Stimulated activated CD4-positive, alpha-beta T cell treated with anti-CD3 and anti-CD28 coated beads, Interleukin-1b, Interleukin-23, amount 100 ng/mL, for 24 hours (primary cell): ENCODE data around the gene MPST.
A peak's percentile ranks its signal among the peaks of the same experiment; 100 is the strongest.

ENCODE experiments used
- DNase-seq, 4 experiments: peaks; one replicate each; pipeline ENCODE4 v3.0.0-alpha.2; 2020; ENCODE audit warnings: low read depth in 4 of 4, low spot score in 1 of 4

MPST gene

DNA sequence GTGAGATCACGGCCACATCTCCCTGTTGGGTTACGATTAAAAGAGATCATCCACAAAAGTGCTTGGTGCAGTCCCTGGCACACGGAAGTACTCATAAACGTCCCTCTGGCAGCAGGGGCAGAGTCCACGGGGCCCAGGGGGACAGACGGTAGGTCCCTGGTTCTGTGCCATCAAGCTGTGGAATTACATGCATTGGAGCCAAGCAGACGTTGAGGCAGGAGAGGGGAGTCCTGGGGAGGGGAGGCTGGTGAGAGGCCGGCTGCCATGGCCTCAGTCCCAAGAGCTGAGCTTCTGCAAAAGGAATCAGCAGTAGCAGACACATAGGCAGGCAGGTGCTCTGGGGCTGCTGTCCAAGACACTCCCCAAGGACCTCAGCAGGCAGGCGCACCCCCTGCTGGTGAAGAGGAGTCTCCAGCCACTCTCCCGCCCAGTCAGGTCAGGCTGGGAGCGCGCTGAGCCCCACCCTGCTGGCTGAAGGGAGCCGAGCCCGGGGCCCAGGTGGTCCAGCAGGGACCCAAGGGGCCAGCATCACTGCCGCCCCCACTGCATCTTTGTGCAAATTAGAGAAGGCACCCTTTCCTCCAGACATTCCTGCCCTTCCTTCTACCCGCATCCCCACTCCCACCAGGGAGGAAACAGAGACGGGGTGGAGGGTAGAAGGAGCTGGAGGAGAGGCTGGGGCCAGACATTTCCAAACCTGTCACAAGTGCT, 24.4 kb downstream of the MPST start:
- DNase-seq, result no peak

DNA sequence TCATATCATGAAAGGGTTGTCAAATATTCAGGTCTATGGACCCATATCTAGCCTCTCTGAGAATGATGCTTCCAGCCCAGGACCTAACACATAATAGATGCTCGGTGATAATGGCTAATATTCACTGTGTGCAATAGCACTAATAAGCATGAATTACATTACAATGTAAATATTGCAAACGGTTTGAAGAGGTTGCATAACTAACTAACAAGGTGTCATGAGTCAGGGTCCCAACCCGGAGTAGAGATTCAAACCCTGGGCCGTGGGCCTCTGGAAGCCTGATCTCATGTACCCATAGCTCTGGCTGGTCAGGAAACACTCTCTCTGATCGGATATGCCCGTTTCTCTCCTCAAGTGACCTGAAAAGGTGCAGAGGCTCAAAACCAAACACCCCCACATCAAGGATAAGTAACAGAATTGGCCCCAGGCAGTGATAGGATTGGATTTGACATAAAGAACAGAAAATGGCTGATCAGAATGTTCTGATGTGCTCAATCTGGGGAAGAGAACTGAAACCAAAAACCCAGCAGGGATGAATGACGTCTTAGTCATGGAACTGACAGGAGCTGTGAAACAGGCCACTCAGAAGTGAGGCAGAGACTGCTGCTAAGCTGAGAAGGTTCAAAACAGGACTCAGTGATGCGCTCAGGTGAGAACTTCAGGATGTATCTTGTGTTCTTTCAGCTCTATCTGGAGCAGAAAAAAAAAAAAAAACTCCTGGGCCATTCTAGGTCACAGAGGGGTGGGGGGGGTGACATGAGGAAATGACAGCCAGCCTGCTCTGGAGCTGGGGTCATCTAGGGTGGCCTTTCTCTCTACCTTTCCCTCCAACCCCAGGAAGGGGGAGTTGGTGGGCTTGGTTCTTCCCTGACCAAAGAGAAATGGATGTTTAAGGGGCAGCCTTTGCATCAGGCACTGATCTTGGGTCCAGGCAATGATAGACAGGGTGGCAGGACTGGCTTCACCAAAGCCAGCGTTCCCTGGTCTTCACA, 25.4 kb downstream of the MPST start:
- no peak for DNase-seq

DNA sequence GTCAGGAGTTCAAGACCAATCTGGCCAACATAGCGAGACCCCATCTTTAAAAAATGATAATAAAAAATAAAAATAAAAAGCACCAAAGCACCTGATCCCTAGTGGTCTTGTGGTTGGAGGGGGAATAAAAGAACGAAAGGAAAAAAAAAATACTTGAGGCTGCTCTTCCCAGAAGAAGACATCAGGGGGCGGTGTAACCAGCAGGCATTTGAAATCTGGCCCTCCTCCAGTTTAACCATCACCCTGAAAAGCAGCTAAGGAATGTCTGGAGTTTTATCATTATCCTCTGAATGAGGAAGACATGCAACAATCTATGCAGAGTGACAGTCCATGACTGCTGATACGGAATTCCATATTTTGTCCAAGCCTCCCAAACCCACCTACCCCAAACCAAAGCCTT, 26.4 kb downstream of the MPST start:
- DNase-seq, result no peak

DNA sequence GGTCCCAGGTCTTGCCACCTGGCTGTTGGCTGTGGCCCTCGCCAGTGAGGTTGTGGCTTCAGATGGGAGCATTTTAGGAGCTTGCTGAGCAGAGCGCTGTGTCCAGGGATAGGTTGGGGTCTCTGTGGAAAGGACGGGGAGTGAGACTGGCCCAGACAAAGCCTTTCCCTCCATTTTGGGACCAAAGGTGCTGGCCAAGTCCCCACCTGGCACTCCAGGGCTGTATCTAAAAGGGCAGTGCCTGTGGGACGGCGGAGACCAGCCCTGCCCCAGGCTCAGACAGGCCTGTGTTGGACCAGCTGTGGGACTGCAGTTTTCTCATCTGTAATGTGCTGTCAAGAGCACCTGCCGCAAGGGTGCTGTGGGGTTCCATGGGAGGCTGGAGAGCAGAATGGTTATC, 27.0 kb downstream of the MPST start:
- no peak for DNase-seq

DNA sequence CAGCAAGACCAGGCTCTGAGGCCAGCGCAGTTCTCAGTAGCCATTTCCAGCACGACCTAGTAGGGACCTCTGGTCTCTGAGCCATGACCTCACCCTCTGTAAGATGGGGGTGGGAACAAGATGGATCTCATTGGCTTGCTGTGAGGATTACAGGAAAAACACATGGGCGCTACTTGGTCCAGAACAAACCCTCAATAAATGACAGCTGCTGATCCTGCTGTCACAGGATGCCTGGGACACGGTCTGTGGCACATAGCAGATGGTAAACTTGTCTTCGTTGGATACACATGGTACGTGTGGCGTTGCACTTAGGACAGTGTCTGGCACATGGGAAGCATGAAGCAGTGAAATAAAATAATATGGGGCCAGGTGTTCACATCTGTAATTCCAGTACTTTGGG, 27.5 kb downstream of the MPST start:
- DNase-seq, result no peak

DNA sequence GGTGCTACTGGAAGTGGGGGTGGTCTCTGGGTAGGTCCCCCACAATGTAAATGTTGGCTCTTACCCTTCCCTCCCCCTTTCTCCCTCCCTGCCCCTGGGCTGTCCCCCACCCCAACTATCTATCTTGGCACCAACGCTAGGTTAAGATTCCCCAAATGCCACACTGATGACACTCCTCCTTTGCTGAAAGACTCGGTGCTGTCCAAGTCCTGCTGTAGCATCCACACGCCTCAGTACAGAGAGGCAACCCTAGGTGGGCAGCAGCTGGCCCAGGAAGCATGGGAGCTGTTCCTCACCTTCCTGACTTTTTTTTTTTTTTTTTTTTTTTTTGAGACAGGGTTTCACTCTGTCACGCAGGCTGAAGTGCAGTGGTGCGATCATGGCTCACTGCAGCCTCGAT, 28.6 kb downstream of the MPST start:
- no peak for DNase-seq

DNA sequence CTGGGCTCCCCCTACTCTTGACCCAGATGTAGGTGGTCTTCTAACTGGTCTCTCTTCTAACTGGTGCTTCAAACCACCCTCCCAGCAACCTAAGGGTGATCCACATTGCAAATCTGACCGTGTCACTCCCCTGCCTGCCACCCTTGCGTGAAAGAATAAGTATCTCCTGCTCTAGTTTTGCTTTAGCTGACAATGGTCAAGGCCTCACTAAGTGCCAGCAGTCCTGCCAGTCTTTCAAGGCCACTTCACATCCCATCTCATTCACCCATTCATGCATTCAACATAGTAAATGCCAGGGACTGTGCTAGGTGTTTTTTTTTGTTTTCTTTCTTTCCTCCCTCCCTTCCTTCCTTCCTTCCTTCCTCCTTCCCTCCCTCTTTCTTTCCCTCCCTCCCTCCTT, 29.7 kb downstream of the MPST start:
- DNase-seq, result no peak

DNA sequence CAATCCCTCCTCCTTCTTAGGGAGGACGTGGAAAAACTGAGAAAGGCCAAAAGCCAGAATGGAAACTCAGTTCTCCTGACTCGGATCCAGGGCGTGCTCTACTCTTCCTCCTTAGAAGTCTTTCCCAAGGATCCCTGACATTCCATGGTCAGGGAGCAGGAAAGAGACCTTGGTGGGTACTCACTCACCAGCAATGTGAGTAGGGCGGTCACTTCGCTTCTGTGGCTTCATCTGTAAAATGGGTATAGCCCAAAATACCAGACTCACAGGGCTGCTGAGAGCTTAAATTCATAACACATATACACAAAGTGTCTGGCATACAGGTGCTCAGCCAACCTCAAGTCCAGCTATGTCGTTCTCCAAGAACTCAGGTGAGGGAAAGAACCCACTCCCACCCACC, 31.4 kb downstream of the MPST start:
- no peak for DNase-seq

DNA sequence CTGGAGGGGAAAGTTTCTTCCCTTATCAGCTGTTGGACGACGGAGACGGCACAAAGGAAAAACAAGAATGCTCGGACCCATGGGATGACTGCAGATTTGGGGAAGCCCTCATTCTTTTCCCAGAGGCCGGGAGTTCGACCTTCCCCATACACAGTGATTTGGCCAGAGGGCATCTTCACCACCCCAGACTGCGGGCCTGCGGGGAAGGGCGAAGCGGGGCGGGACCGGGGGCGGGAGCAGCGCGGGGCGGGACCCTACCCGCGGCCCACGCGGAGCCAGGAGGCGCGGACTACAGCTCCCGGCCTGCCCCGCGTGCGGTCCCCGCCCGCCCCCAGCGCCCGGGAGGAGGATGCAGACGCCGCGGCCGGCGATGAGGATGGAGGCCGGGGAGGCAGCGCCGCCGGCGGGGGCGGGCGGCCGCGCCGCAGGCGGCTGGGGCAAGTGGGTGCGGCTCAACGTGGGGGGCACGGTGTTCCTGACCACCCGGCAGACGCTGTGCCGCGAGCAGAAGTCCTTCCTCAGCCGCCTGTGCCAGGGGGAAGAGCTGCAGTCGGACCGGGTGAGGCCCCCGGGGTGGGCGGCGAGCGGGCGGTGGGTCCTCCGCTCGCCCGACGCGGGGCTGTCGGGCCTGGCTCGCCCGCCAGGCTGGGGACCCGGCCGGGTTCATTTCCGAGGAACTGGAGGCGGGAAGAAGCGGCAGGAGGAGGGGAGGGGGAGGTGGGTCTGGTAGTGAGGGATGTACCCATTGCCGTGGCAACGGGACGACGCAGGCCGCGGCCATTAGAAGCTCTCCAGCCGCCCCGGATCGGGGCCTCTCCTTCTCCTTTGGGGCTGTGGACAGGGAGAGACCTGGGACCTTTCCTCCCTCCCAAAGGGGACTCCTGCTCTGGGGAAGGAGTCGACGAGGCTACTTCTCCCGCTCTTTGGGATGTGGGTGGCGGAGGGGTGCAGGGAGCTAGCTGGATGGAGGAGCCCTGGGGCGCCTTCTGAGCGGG, 32.1 kb downstream of the MPST start, which contains the start of gene KCTD17:
KCTD17 (plus strand) TSS at position 352 of the 995 bp plus-strand sequence; CDS start at position 371, 19 bp downstream.
- DNase-seq, result peak; percentile 53 to 80 (median 65)

DNA sequence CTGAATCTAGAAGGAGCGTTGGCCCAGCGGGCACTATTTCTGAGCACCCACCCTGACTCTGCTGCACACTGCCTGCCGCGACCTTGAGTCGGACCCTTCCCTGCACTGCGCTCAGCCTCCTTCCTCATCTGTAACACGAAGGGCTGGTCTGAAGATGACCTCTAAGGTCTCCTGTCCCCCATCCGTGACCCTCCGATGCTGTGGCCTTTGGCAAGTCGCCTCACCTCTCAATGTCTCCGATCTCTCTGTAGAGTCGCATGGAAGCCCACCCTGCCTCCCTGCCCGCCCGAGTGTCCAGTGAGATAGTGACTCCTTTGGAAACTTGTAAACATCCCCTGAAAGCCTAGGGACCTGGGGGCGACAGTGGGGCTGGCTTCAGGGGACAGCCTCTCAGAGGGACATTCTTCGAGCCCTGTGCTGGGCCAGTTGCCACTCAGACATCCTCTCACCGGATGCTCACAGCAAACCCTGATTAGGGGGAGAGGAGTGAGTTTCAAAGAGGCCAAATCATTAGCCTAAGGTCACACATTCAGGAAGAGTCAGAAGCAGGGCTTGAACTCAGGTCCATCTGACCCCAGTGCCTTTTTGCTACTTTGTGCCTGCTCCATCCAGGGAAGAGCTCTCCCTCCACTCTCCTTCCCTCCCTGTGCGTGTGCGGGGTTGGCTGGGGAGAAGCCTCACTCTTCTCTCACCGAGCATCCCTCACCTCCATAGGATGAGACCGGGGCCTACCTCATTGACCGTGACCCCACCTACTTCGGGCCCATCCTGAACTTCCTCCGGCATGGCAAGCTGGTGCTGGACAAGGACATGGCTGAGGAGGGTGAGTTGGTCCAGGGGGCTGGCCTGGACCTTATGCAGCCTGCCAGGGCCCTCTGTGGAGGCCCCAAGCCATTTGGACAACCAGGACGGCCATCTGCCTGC, 33.1 kb downstream of the MPST start:
- no peak for DNase-seq

DNA sequence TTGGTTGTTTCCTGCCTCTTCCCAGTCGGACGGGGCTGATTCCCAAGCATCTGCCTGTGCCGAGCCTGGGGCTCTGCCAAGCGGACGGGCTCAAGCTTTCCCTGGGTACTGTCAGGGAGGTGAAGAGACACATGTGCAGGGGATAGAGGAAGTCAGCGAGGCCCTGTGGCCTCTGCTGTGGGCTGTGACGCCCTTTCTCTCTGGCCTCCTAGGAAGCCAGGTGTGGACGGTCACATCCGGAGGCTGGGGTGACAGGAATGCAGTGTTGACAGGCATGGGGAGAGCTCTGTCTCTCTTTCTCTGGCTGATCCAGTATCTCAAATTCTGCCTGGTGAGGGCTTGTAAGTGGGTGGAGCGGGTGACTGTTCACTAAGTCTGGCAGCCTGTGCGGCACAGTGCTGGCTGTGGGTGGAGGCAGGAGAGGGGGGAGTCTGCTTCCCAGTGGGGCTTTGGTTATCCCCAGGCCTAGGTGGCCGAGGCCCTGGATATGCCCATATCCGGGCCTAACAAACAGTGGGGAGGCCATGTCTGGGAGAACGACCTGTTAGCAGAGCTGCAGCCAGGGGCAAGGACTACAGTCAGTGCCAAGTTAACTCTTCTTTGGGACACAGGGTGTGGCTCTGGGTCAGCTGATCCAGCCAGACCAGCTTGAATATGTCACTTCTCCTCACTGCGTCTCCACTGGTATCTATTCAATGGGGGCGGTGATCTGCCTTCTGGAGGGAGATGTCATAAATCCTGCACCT, 33.9 kb downstream of the MPST start:
- no peak for DNase-seq

DNA sequence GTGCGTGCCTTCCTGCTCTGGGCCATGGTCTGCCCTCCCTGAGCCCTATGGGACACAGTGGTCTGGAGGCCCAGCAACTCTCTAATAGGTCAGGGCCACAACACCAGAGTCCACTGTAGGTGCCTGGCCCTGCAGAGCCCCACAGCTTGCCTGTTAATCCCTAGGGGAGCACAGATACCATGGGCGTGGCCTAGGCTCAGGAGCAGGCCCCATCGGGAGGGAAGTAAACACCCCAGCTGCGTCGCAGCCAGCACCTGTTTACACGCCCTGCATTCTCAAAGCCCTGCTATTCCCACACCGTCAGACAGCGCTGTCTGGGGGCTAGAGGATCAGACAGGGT, 34.5 kb downstream of the MPST start:
- DNase-seq, result no peak

DNA sequence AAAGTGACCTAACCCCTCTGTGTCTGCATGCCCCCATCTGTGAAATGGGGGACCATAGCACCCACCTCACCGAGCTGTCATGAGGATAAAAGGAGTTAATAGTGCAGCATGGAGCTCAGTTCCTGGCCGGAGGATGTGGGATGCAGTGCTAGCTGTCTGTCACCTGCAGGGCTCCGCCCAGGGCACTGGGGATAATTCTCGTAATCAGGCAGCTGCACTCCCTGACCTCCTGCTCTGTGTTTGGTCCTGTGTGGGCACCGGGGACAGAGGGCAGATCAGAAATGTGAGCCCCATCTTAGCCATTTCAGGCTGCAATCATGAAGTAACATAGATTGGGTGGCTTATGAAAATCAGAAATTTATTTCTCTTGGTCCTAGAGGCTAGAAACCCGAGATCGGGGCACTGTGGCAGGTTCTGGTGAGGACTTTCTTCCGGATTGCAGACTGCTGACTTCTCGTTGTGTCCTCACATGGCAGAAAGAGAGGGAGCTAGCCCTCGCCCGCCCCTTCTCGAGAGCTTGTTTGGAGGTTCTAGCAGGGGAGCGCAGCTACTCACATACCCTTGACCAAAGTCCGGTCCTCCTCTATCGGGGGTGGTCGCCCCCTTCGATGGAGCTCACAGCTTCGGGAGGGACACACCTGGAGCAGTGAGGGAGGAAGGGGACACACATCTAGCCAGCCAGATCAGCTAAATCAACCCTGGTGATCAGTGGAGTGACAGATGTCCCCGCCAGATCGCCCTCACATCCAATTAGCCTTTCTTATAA, 35.2 kb downstream of the MPST start:
- DNase-seq, result no peak

DNA sequence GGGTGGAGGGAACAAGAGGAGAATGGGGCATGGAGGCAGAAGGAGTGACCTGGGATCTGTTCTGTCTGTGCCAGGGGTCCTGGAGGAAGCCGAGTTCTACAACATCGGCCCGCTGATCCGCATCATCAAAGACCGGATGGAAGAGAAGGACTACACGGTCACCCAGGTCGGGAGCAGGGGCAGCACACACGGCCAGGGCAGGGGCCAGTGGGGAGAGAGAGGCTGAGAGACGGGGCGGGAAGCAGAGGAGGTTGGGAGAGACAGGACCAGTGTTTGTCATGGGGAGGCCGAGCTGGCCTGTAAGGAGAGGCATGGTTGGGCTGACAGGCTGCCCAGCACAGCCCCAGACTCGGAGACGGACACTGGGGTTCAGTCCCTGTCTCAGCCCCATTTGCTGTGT, 36.7 kb downstream of the MPST start:
- DNase-seq, result no peak

DNA sequence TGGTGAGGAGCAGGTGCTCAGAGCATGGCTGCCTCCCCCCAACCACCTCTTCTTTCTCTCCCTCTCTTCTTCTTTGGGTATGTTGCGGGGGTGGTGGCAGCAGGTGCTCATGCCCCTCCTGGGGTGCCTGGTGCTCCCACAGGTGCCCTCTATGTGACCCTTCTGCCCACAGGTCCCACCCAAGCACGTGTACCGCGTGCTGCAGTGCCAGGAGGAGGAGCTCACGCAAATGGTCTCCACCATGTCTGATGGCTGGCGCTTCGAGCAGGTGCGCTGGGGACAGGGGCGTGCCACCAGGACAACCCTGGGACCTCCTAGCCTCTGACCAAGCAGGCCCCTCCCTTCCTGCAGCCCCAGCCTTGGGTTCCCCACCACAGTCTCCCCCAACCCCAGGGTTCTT, 37.7 kb downstream of the MPST start:
- no peak for DNase-seq

DNA sequence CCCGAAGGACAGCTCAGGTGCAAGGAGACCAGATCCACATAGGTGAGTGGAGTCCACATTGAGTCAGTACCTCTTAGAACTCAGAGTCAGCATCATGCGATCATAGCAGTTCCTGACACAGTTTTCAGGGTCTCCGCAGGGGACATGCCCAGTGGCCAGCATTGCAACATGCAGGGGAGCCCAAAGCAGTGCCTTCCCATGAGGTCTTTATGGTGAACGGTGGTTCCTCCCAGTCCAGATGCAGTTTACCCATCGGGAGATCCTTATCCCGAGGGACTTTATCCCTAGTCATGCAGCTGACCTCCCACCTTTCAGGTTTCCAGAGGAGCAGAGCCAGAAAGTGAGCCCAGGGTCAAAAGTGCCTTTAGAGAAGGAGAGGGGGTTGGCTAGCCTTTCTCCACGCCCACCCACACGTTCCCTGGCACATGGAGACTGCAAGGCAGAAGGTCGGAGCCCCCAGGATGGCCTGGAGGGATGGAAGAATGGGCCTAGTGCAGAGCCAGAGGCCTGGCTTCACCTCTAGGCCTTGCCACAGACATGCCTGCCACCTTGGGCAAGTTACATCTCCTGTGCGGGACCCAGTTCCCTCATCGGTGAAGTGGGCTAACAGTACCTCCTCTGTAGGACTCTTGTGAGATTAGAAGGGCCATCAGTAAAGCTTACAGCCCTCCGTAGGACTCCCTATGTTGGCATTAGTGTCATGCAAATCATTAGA, 38.4 kb downstream of the MPST start:
- no peak for DNase-seq

DNA sequence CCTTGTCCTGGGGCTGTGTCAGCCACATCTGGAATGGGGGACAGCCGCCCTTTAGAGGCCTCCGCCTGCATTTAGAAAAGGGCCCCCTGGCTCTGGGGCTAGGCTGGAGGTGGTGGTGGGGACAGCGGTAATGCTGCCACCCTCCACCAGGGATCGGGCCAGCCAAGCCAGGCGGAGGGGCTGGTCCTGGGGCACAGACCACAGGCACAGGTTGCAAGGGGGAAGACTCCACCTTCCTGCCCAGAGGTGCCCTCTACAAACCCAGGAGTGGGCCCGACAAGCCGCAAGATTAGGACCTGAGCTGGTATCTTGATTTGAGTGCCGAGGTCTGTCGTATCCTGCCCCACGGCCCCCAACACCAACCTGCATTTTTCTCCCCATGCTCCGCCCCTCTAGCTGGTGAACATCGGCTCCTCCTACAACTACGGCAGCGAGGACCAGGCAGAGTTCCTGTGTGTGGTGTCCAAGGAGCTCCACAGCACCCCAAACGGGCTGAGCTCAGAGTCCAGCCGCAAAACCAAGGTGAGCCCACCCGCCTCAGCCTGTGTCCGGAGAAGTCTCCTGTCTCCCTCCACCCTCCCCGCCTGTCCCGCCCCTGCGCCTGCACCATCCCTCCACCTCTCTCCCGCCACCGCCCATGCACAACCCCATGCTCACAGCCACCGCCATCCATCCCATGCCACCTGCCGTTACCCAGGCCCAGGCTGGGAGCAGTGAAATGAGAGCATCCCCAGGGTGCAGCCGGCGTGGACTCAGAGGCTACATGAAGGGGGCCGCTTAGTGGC, 39.6 kb downstream of the MPST start:
- DNase-seq, result no peak
